Fibroblast of villous mesenchyme (primary cell): Measurements from ENCODE around the gene NAAA. TPM values are rescaled to one million over a fixed set of nuclear protein-coding genes. Genes with fewer than 3 reads are reported as not detected.
"Not testable (repeated sequence)": the region's sequence is repeated elsewhere in the genome, so short reads cannot be mapped to it uniquely, and the experiment has no call there.

ENCODE experiments used
- DNase-seq: peaks from one replicate; pipeline ENCODE4 v3.0.0-alpha.2; 2010; ENCODE audit warnings: low read depth
- H3K4me3 ChIP-seq: 2 replicates; pipeline ENCODE4 v1.5.1; 2011; ENCODE audit warnings: low read depth, mild to moderate bottlenecking, low read length
- total RNA-seq: library from RNA; depleted of rRNA; stranded (reverse); fragments of >200 nt; gene quantifications from 2 replicates; pipeline ENCODE4 v1.2.3, GENCODE V29; 2012
- TF ChIP-seq, protein P1 (sequence below): IDR thresholded peaks from 2 replicates; pipeline ENCODE4 v1.5.1; 2012; ENCODE audit warnings: low read depth, mild to moderate bottlenecking, low read length; ENCODE audit not compliant: insufficient read depth

NAAA gene
- total RNA-seq, 1 donor: 54.8 TPM

DNA sequence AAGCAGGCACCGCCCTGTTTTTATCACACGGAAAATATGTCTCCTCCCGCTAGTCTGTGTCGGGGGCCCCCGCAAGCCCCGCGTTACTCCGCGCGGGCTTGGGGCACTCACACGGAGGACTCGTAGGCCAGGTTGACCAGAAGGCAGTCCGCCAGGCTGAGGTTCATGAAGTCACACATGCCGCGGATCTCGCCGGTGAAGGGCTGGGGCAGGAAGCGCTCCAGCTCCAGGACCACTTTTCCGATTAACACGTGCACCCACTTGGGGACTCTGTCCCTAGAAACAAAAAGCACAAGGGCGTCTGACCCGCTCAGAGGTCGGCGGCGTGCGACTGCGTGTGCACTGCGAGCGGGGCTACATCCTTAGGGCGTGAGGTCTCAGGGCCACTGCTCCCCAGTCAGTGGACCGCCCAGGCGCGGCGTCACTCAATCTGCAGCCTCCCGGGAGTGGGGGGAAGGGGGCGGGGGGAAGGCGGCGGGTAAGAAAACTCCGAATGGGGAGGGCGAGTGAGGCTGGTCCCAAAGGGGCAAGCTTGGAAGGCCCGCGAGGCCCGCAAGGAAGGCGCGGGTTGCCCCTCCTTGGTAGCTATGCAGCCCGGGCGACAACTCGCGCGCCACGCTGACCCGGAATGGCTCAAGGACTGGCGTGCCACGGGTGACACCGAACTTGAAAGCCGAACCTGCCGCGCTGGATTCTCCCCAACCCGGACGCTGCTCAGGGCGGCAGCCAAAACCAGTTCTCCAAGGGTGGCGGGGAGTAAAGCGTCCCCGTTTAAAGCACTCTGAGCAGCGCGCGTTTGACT is 722 bp downstream of the NAAA start:
- peak; percentile 51 for DNase-seq
- peak overlapping the region; percentile 82 for H3K4me3 ChIP-seq
- TF ChIP-seq, protein P1, sequence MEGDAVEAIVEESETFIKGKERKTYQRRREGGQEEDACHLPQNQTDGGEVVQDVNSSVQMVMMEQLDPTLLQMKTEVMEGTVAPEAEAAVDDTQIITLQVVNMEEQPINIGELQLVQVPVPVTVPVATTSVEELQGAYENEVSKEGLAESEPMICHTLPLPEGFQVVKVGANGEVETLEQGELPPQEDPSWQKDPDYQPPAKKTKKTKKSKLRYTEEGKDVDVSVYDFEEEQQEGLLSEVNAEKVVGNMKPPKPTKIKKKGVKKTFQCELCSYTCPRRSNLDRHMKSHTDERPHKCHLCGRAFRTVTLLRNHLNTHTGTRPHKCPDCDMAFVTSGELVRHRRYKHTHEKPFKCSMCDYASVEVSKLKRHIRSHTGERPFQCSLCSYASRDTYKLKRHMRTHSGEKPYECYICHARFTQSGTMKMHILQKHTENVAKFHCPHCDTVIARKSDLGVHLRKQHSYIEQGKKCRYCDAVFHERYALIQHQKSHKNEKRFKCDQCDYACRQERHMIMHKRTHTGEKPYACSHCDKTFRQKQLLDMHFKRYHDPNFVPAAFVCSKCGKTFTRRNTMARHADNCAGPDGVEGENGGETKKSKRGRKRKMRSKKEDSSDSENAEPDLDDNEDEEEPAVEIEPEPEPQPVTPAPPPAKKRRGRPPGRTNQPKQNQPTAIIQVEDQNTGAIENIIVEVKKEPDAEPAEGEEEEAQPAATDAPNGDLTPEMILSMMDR: no peak

DNA sequence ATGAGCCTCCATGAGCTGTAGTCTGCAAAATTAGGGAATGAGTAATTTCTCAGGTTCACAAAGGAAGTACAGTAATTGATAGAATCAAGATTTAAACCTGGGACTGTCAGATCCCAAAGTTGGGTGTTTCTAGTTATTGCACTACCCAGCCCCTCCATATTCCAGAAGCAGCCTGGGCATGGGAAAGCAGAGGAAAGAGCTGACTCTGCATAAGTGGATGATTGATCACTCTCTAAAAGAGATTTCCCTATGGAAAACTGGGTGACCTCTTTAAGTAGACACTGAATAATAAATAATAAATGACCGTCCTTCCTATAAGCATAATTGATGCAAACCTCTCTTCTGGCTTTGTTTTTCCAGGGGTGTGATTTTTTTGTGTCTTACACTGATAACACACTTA is 5.2 kb downstream of the NAAA start:
- H3K4me3 ChIP-seq: no peak overlapping the region
- no peak for DNase-seq
- TF ChIP-seq, protein P1: no peak

DNA sequence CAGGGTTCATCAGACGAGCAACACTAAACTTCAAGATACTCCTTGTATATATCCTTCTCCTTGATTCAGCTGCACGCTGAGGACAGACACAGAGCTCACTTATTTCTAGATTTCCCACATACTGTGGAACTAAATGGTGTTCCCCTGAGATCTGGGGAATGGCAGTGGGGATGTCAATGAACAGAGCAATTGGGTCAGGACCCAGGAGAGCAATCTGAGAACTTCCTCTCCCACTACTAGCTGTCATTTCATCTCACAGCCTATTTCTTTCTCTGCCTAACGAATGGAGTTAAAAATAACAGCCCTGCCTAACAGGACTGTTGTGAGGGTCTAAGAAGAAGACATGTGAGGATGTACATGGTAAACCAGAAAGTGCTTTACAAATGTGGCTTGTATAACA is 10.7 kb downstream of the NAAA start:
- TF ChIP-seq, protein P1: no peak
- H3K4me3 ChIP-seq: no peak overlapping the region
- DNase-seq: no peak

DNA sequence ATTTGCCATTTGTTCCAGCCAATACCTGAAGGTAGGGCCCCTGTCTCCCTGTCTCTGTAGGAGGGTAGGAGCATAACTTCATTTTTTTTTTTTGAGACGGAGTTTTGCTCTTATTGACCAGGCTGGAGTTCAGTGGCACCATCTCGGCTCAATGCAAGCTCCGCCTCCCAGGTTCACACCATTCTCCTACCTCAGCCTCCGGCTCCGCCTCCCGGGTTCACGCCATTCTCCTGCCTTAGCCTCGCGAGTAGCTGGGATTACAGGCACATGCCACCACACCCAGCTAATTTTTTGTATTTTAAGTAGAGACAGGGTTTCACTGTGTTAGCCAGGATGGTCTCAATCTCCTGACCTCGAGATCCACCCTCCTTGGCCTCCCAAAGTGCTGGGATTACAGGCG is 15.9 kb downstream of the NAAA start:
- not testable (repeated sequence) for DNase-seq, H3K4me3 ChIP-seq

DNA sequence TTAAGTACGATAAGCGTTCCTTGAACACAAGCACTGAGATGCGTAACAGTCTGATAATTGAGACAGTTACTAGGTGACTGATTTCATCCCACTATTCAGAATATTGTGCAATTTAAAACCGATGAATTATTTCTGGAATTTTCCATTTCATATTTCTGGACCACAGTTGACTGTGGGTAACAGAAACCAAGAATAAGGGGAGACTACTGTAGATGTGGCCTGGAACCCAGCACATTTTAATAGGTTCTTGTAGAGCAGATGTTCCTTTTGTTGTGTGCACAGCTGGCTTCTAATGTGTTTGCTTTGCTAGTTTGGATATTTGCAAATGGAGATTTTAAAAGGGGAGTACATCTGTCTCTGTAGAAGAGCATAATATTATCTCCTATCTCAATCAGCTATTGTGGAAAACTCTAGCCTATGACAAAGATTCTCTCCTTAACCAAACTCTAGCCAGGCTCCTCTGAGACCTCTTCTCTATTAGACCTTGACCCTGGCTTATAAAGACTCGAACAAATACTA is 16.4 kb downstream of the NAAA start:
- H3K4me3 ChIP-seq: no peak overlapping the region
- TF ChIP-seq, protein P1: no peak
- no peak for DNase-seq

DNA sequence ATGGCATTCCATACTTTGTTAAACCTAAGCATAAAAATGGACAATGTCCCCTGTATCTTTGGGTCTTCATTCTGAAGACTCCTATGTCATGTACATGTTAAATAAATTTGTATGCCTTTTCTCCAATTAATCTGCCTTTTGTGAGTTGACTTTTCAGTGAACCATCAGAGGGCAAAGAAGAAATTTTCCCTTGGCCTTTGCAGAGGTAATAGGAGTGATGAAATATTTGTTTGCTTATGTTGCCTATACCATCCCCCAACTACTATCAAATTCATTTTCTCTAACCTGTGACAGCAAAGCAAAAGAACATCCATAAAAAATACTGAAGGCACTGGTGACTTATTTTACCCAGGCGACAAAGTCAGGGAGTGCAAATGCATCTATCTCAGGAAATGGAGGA is 18.2 kb downstream of the NAAA start:
- no peak for DNase-seq
- TF ChIP-seq, protein P1: no peak
- H3K4me3 ChIP-seq: no peak overlapping the region

DNA sequence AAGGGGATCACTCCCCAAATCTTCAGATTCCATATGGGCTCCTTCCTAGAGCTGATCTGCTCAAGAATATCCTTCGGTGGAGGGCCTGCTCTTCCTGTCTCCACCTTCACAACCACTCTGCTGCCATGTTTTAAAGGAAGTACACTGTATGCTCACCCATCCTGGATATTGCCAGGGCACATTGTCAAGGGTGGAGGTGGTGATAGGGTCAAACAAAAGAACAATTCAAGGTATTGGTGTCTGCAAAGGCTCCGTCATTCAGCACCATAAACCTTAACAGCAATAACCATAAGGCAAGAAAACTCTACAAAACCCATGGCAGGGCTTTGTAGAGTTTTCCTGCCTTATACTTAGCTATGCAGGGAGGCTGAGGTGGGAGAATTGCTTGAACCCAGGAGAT is 18.9 kb downstream of the NAAA start:
- no peak for DNase-seq
- no peak overlapping the region for H3K4me3 ChIP-seq
- TF ChIP-seq, protein P1: no peak
